GM18505 (cell line): Measurements from ENCODE around the gene TP53RK.

Source experiments
- ATAC-seq: cut with Tn5 transposase; IDR thresholded peaks from one replicate; pipeline ENCODE4 v1.9.1; 2021; ENCODE audit not compliant: unreplicated experiment
- POLR2A ChIP-seq: IDR thresholded peaks from 4 replicates; pipeline ENCODE4 v1.6.1; 2011; ENCODE audit warnings: borderline replicate concordance; ENCODE audit not compliant: insufficient read depth, insufficient read length; ENCODE audit errors: extremely low read depth

The TP53RK gene

GRCh38 chr20:46713957-46714834 is 25.0 kb upstream of the TP53RK start:
- ATAC-seq = no peak
- TF ChIP-seq POLR2A = no peak

GRCh38 chr20:46712056-46712636 is 22.9 kb upstream of the TP53RK start:
- TF ChIP-seq POLR2A = no peak
- no peak for ATAC-seq

- ATAC-seq = no peak
- no peak for TF ChIP-seq POLR2A
These were observed 21.1 kb upstream of the TP53RK start for GRCh38 chr20:46710153-46710913.

DNA sequence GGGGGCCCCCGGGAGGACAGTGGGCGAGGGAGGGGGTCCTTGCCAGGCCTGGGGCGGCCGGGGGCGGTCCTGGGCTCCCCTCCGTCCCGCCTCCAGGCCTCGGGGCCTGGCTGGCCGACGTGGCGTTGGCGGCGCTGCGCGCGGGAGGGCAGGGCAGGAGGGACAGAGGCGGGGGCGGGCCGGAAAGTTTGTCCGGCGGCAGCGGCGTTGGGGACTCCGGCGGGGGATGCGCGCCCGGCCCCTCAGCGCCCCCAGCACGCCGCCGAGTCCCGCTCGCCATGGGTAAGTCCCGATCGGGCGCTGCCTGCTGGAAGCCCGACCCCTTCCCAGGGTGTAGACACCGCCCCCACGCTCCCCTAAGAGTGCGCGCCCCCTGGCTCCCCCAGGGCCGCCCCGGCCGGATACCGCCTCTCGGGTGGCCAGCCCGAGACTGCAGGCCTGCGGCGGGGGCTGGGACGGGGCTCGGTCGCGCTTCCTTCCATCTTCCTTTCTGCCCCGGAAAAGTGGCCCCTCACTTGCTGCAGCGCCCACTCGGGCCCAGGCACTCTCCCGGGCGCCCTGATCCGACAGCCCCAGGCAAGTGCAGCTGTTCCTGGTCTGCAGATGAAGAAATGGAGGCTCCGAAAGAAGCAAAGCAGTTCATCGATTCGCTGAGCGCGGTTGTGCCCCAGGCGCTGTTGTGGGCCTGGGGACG is 20.4 kb upstream of the TP53RK start, which contains the start of gene SLC2A10:
Gene SLC2A10 (plus strand): TSS at position 191 of the 694 bp plus-strand sequence. CDS start 88 bp downstream, at position 279.
- ATAC-seq = no peak
- no peak for TF ChIP-seq POLR2A

DNA sequence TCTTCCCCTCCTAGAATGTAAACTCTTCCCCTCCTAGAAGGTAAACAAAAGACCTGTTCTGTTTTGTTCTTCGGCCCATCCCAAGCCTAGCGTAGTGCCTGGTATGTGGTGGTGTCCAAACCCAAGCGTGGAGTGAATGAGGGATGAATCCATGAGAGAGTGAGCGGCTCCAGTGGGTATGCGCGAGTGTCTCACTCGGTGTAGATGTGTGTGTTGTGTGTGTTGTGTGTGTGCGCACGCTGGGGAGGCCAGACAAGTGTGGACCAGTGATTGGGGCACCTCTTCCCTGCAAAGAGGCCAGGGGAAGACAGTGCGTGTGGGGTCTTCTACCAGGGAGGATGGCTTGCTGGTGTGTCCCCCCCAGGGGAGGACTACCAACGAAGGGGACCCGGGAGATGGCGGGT is 19.8 kb upstream of the TP53RK start:
- no peak for ATAC-seq

GRCh38 chr20:46708172-46708860 is 19.1 kb upstream of the TP53RK start:
- no peak for TF ChIP-seq POLR2A
- ATAC-seq = no peak

More for the DNA sequence above, 19.8 kb upstream of the TP53RK start:
- no peak for TF ChIP-seq POLR2A

GRCh38 chr20:46706242-46706641 is 17.0 kb upstream of the TP53RK start:
- ATAC-seq = no peak
- TF ChIP-seq POLR2A = no peak

DNA sequence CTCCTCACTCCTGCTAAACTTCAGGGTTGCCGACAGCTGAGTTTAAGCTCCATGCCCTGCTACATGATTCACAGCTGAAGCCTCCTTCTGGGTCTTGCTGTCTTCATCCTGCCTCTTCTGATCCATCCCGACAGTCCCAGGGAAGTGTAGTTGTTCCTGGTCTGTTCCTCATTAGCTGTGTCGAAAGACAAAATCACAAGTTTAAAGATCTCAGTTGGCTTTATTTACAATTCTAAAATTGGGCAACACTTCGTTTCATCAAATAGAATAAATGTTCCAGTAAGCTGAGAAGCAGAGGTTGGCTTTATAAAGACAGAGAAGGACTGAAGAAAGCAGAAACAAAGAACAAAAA is 16.1 kb upstream of the TP53RK start:
- ATAC-seq = no peak
- no peak for TF ChIP-seq POLR2A

GRCh38 chr20:46704714-46705377 is 15.6 kb upstream of the TP53RK start:
- no peak for TF ChIP-seq POLR2A
- ATAC-seq = no peak

GRCh38 chr20:46703435-46703834 is 14.2 kb upstream of the TP53RK start:
- ATAC-seq = no peak
- no peak for TF ChIP-seq POLR2A

DNA sequence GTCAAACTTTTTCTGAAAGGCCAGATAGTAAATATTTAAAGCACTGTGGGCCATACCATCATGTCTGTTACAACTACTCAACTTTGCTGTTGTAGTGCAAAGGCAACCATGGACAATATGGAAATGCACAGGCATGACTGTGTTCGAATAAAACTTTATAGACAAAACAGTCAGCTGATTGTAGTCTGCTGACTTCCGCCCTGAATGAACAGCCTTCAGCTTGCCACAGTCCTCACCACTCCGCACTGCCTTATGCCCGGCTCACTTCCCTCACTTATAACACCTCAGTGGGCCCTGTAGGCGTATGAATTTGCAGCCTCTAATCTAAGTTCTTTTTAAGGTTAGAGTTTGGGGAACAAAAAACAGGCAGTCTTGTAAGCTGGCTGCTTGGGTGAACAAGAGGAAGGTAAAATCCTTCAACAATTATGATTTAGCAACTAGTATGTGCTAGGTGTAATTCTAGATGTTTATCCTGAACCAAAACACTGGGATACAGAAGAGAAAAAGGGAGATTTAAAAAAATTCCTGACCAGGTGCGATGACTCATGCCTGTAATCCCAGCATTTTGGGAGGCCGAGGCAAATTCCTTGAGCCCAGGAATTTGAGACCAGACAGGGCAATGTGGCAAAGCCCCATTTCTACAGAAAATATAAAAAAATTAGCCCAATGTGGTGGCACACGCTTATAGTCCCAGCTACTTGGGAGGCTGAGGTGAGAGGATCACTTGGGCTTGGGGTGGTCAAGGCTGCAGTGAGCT is 13.4 kb upstream of the TP53RK start:
- no peak for TF ChIP-seq POLR2A
- ATAC-seq = no peak
